BE2C (cell line): ENCODE measurements around the gene PCDHGB2.
"Not testable (repeated sequence)": the region's sequence is repeated elsewhere in the genome, so short reads cannot be mapped to it uniquely, and the experiment has no call there.

Experiments used
- DNase-seq: peaks from one replicate; pipeline ENCODE4 v3.0.0-alpha.2; 2020
- H3K27me3 ChIP-seq: fragments of 250-450 bp; sonication (Bioruptor Pico); 2 replicates; pipeline ENCODE4 v1.5.1; 2020; ENCODE audit warnings: mild to moderate bottlenecking
- H3K36me3 ChIP-seq: fragments of 250-450 bp; sonication (Bioruptor Pico); 2 replicates; pipeline ENCODE4 v1.5.1; 2020; ENCODE audit warnings: mild to moderate bottlenecking
- H3K4me1 ChIP-seq: fragments of 250-450 bp; sonication (Bioruptor Pico); 2 replicates; pipeline ENCODE4 v1.5.1; 2020
- H3K4me3 ChIP-seq: 2 replicates; pipeline ENCODE4 v1.5.1; 2011; ENCODE audit warnings: low read depth, low read length
- H3K9me3 ChIP-seq: fragments of 250-450 bp; sonication (Bioruptor Pico); 2 replicates; pipeline ENCODE4 v1.5.1; 2020
- TF ChIP-seq, protein P1 (sequence below): IDR thresholded peaks from 2 replicates; pipeline ENCODE4 v1.5.1; 2012; ENCODE audit warnings: mild to moderate bottlenecking, low read depth, low read length

Gene PCDHGB2

DNA sequence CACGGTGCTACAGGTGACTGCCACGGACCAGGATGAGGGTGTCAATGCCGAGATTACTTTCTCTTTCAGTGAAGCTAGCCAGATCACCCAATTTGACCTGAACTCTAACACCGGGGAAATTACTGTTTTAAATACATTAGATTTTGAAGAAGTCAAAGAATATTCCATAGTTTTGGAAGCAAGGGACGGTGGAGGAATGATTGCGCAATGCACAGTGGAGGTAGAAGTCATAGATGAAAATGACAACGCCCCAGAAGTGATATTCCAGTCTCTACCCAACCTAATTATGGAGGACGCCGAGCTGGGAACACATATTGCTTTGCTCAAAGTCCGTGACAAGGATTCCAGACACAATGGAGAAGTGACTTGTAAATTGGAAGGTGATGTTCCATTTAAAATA lies 28.9 kb downstream of the PCDHGB2 start:
- Histone ChIP-seq H3K4me3 (no peak overlapping the region), H3K36me3 (no peaks in the 10 kb centered on the region; the same call in 1 of the 2 replicates), H3K4me1 (no peaks in the 10 kb centered on the region), H3K9me3 (no peaks in the 10 kb centered on the region; the same call in 1 of the 2 replicates), H3K27me3 (no peaks in the 10 kb centered on the region)
- TF ChIP-seq, protein P1, sequence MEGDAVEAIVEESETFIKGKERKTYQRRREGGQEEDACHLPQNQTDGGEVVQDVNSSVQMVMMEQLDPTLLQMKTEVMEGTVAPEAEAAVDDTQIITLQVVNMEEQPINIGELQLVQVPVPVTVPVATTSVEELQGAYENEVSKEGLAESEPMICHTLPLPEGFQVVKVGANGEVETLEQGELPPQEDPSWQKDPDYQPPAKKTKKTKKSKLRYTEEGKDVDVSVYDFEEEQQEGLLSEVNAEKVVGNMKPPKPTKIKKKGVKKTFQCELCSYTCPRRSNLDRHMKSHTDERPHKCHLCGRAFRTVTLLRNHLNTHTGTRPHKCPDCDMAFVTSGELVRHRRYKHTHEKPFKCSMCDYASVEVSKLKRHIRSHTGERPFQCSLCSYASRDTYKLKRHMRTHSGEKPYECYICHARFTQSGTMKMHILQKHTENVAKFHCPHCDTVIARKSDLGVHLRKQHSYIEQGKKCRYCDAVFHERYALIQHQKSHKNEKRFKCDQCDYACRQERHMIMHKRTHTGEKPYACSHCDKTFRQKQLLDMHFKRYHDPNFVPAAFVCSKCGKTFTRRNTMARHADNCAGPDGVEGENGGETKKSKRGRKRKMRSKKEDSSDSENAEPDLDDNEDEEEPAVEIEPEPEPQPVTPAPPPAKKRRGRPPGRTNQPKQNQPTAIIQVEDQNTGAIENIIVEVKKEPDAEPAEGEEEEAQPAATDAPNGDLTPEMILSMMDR = no peak
- DNase-seq = no peak

GRCh38 chr5:141389153-141390042 lies 29.6 kb downstream of the PCDHGB2 start:
- Histone ChIP-seq H3K4me3 (no peak overlapping the region), H3K36me3 (no peaks in the 10 kb centered on the region; the same call in 1 of the 2 replicates), H3K9me3 (no peaks in the 10 kb centered on the region)

DNA sequence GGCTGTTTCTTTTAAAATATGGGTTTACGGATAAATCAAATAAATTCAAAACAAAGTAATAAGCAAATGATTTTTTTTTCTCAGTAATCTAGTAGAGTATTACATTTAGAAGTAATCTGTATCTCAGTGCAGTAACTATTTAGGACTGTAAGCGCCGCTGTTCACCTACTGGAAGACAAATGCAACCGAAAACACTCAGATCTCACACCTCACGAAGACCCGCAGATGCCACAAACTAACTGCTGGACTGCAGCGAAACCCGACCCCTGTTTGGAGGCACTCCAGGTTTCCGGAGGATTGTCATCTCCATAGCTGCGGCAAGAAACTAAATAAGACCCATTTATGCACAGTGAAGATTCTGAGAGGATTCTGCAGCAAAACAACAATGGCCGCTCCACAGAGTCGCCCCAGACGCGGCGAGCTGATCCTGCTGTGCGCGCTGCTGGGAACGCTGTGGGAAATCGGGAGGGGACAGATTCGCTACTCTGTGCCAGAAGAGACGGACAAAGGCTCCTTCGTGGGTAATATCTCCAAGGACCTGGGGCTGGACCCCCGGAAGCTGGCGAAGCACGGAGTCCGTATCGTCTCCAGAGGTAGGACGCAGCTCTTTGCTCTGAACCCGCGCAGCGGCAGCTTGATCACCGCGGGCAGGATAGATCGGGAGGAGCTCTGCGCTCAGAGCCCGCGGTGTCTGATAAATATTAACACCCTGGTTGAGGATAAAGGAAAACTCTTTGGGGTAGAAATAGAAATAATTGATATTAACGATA lies 32.8 kb downstream of the PCDHGB2 start, which contains the start of gene PCDHGA8:
TSS of gene PCDHGA8 (plus strand) at position 205 of the 770 bp plus-strand sequence. CDS start at position 386, 181 bp downstream.
- no peaks in the 10 kb centered on the region for H3K9me3 ChIP-seq
- no peak within 1 kb of the TSS for H3K4me3 ChIP-seq

More at GRCh38 chr5:141389153-141390042, 29.6 kb downstream of the PCDHGB2 start:
- DNase-seq = no peak
- Histone ChIP-seq H3K4me1 (no peaks in the 10 kb centered on the region), H3K27me3 (no peaks in the 10 kb centered on the region)
- TF ChIP-seq, protein P1 = no peak

DNA sequence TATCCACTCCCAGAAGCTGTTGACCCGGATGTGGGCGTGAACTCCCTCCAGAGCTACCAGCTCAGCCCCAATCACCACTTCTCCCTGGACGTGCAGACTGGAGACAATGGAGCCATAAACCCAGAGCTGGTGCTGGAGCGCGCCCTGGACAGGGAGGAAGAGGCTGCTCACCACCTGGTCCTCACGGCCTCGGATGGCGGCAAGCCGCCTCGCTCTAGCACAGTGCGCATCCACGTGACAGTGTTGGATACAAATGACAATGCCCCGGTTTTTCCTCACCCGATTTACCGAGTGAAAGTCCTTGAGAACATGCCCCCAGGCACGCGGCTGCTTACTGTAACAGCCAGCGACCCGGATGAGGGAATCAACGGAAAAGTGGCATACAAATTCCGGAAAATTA lies 33.5 kb downstream of the PCDHGB2 start:
- Histone ChIP-seq H3K9me3 (no peaks in the 10 kb centered on the region), H3K4me3 (no peak overlapping the region), H3K4me1 (no peaks in the 10 kb centered on the region), H3K27me3 (no peaks in the 10 kb centered on the region), H3K36me3 (no peaks in the 10 kb centered on the region)
- DNase-seq = no peak
- TF ChIP-seq, protein P1 = no peak

More for the DNA sequence above, 32.8 kb downstream of the PCDHGB2 start, which contains the start of gene PCDHGA8:
- TF ChIP-seq, protein P1 = peak; percentile 24
- Histone ChIP-seq H3K36me3 (no peaks in the 10 kb centered on the region), H3K4me1 (no peaks in the 10 kb centered on the region), H3K27me3 (no peaks in the 10 kb centered on the region)
- no peak for DNase-seq

- not testable (repeated sequence) for H3K4me1 ChIP-seq, H3K27me3 ChIP-seq, H3K9me3 ChIP-seq, DNase-seq, H3K4me3 ChIP-seq, H3K36me3 ChIP-seq
These were observed 34.8 kb downstream of the PCDHGB2 start for GRCh38 chr5:141394401-141395187.

DNA sequence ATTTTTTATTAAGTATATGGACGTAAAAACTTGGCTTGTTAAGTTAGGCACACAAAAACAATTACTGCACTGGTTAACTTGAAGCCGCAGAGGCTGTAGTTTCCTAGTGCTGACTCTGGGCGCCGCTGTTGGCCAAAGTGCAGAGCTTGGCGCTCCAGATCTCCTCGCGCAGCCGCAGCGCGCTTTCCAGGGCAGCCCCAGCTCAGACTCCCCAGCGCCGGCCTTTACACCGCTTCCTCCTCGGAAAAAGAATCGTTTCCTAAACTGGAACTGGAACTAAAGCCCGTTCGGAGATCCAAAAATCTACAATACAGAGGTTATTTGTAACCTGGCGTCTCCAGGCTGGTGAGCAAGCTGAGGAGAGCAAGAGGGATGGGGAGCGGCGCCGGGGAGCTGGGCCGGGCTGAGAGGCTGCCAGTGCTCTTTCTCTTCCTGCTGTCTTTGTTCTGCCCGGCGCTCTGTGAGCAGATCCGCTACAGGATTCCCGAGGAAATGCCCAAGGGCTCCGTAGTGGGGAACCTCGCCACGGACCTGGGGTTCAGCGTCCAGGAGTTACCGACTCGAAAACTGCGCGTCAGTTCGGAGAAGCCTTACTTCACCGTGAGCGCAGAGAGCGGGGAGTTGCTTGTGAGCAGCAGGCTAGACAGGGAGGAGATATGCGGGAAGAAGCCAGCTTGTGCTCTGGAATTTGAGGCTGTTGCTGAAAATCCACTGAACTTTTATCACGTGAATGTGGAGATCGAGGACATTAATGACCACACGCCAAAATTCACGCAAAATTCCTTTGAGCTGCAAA lies 38.2 kb downstream of the PCDHGB2 start, which contains the start of gene PCDHGB5:
TSS of gene PCDHGB5 (plus strand) at position 192 of the 796 bp plus-strand sequence. CDS start at position 373, 181 bp downstream.
- H3K27me3 ChIP-seq, DNase-seq, H3K36me3 ChIP-seq, H3K4me1 ChIP-seq, H3K4me3 ChIP-seq, H3K9me3 ChIP-seq: not testable (repeated sequence)
